NCI-H146 (cell line): ENCODE data around the gene GLYATL1.
A peak's percentile ranks its signal among the peaks of the same experiment; 100 is the strongest.

Source experiments
- DNase-seq: peaks from one replicate; lab custom pipeline; 2025; lab: John Stamatoyannopoulos, UW

Gene GLYATL1

DNA sequence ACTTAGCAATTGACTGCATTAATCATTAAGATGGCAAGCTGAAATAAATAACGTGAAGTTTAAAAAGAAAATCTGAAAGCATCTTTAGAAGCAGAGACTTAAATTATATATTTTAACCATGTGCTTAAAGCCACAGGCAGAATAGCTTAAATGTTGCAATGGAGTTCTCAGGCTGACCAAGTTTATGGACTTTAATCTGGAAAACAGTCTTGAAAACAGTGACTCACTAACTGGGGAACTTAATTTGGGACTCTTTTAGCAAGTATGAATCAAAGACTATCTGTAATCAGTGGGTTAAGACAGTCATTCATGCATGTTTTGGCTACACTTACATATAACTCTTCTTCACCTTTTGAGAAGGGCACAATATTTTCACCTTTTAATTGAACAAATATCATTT lies 12.6 kb upstream of the GLYATL1 start:
- no peak for DNase-seq

DNA sequence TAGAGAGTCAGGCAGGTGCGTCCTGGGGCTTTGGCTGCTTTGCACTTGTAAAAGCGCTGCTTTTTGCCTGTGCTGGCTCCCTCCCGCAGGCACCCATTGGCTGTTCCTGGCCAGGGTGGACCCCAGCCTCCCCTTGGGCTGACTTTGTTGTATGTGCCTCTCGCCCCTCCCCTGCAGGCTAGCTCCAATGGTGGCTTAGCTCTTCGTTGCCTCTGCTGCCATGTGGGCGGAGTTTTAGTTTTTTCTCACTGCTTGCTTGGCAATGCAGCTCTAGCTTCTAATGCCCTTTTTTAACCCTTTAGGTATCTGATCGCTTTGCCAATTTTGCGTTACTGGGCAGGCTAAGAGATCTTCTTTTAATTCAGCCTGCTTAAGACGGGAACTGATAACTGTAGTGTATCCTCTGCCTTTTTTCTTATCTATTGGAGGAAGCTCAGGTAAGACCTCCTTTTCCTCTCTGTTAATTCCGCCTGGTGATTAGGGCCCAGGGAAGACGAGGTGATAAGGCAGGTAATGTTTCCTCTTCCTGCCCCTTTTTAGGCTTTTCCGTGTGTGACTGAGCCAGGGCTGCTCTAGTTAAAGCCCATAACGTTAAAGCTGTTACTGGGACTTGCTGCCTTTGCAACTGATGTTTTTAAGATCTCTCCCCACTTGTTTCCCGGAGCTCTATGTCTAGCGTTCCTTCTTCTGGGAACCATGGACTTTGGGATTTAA lies 11.7 kb upstream of the GLYATL1 start:
- DNase-seq = peak; percentile 81

GRCh38 chr11:58928107-58928499 lies 11.2 kb upstream of the GLYATL1 start:
- no peak for DNase-seq

DNA sequence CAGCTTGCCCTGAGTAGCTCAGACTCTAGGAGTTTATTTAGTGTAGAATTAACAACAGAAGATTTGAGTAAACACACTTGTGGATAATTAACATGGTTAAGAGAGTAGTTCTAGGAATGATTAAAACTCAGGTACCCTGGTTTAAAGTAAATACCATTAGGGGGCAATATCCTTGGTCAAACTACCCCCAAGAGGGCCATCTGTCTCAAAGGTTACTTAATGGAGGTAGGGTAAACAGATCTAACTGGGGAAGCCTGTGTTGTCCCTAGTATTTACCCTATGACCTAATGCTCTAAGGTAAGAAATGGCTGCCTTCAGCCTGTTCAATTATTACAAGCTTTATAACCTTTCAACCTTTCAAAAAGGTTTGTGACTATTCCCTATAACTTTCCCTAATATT lies 10.6 kb upstream of the GLYATL1 start:
- peak; percentile 24 for DNase-seq

DNA sequence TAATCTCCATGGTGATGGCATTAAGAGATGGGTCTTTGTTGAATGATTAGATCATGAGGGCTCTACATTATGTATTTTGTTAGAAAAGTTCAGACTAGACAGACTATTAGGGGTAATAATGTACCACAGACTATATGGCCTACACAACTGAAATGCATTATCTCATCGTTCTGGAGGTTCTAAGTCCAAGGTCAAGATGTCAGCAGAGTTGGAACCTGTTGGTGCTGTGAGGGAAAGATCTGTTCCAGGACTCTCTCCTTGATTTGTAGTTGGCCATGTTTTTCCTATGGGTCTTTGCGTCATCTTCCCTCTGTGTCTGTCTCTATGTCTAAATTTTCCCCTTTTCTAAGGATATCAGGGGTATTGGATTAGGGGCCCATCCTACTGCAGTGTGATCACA lies 8.4 kb upstream of the GLYATL1 start:
- no peak for DNase-seq

- DNase-seq = no peak
These were observed 5.6 kb upstream of the GLYATL1 start for GRCh38 chr11:58933661-58934060.

DNA sequence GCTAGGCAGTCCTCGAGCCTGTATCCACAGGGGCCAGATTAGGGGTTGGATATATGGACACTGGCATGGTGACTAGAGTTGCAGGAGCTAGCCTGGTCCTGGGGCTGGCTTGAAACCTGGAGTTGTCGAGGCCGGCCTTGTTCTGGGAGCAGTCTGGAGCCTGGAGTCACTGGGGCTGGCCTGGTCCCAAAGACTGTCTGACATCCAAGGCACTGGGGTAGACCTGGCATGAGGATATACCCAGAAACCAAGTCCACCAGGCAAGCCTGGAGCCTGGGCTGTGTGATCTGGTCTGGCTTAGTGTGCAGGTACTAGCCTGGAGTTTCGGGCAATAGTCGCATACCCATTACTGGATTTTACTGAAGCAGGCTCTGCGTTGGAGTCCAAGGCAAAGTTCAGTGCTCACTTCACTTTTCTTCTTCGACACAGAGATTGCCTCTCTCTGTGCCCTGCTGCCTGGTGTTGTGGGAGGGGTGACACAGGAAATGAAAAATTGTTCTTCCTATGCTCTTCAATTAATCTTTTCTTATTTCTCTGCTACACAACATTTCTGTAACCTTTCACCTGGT lies 4.3 kb upstream of the GLYATL1 start:
- no peak for DNase-seq

DNA sequence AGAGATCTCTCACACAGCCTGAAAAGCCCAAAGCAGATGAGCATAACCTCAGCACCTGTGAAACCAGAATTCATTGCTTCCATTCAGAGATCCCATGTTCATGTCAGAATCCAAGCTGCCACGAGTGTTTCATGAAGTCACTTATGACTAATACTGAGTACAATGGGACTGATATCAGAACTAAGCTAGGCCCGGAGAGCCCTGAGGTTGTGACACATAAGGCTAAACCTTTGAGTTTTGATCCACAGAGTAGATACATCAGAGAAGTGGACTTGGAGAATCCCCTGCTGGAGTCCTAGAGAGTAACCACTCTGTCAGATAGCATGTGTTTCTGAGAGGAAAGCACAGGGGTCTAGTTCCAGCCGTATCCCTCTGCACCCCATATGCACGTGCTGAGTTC lies 890 bp upstream of the GLYATL1 start:
- DNase-seq = no peak

- no peak for DNase-seq
These were observed 740 bp downstream of the GLYATL1 start for GRCh38 chr11:58940028-58940427.

GRCh38 chr11:58941838-58942237 lies 2.5 kb downstream of the GLYATL1 start:
- DNase-seq = no peak

DNA sequence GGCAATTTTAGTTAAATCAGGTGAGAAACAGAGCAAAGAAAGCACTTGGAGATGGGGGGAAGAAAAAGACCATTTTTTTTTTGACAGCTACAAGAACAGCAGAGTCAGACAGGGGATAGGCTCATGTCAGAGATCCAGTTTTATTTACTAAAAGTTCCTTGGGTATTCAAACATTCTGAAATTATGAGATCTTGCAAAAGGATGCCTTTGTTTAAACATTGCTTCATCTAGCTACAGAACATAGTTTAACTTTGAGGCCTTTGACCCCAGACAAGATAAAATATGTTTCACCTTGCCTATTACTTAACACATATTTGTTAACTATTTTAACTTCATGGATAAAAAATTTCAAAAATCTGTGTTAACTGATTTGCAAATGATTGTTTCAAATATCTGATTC lies 6.4 kb downstream of the GLYATL1 start:
- no peak for DNase-seq

GRCh38 chr11:58949184-58949583 lies 9.9 kb downstream of the GLYATL1 start:
- DNase-seq = no peak

- no peak for DNase-seq
These were observed 18.6 kb downstream of the GLYATL1 start for GRCh38 chr11:58957922-58958321.

DNA sequence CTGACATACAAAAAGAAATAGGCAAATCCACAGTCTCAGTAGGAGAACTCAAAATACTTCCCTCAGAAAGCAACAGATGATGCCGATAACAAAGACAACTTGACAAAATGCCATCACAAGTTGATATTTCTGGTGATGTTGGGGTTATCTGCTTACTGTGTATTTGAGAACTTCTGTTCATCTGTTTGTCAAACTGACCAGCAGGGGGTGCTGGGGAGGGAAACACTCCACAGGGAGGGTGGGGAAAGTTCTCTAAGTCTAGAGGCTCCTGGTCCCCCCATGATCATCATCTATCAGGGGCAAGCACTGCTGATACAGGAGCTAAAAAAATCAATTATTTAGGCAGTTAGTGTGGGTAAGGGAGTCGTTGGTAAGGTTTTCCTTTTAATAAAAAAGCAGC lies 19.2 kb downstream of the GLYATL1 start:
- no peak for DNase-seq

DNA sequence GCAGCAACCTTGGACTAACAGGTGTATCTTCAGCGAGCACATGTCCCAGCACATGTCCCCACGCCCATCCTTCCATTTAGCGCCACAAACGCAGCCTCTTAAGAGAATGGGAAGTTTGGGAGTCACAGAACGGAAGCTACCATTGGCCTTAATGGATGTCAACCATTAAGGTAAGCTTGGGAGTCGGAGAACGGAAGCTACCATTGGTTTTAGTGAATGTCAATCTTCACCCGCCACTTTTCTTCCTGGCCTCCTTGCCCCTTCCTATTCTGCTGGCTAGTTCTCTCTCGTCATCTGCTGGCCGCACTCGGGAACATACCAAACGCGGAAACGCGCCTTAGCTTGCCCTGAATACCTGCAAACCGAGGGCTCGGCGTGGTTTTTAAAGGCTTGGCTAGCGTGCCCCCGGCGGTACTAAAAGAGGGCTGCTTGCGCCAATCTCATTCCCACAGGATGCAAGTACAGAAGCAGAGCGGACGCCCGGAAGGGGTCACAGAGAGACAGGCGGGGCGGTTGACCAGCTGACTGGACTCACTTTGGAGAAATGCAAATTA lies 24.3 kb downstream of the GLYATL1 start:
- peak; percentile 52 for DNase-seq

GRCh38 chr11:58965246-58965985 lies 26.1 kb downstream of the GLYATL1 start:
- no peak for DNase-seq

GRCh38 chr11:58968251-58968711 lies 29.0 kb downstream of the GLYATL1 start:
- DNase-seq = peak; percentile 54

GRCh38 chr11:58977470-58977869 lies 38.2 kb downstream of the GLYATL1 start:
- DNase-seq = no peak

DNA sequence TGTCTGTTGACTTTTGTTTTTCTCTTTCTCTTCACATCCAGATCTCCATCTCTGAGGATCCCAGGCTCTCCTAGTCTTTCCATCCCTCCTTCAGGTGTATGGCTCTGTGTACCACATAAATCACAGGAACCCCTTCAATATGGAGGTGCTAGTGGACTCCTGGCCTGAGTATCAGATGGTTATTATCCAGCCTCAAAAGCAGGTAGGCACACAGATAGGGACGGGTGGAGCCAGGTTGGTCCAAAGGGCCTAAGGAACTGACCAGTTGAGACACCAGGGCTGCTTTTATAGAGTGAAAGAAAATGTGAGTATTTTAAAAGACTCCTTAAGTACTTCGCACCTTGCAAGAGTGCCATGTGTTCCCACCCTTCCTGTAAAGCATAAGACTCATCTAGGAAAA lies 39.9 kb downstream of the GLYATL1 start:
- DNase-seq = no peak

DNA sequence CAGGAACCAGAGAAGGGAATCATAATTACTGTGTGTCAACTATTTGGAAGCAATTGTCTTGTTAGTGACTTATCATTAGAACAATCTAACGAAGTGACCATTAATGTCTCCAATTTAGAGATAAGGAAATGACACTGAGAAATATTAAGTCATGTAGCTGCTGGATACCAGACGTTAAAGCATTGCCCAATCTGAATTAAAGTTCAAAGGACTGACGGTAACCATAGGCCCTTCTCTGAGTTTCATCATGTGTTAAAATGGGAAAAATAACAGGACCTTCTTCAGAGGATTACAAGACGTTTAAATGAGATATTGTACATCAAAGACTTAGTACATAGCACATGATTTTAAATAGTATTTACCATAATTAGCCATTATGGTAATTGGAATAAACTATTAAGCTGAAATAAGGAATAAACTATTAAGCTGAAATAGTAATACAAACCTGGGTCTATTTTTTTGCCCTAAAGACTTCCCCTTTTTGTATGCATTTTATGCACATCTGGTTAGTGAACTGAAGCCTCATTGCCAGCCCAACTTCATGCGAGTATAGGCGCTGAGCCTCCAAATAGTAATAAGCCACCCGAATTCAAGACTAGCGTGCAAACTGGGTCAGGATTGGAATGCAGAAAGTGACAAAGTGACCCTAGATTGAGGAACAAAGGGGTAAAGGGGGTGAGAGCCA lies 41.0 kb downstream of the GLYATL1 start:
- DNase-seq = no peak

DNA sequence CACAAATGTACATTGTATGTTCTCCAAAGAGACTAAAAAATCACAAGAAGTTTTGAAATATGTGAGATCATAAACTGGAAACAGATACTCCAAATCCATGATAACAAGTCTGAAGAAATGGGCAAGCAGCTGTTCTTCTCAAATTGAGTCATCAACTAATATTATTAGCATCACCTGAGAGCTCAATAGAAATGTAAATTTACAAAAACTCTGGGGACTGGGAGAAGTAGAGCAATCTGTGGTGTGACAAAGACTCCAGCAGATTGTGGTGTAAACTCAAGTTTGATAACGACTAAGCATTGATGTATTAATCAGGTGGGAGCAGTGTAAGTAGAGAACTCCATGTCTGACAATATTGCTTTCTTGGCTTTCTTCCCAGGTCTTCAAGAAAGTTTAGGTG lies 53.2 kb downstream of the GLYATL1 start:
- no peak for DNase-seq

GRCh38 chr11:58994171-58994570 lies 54.9 kb downstream of the GLYATL1 start:
- no peak for DNase-seq
